ENCODE data around the gene NTN5. TPM values are rescaled to one million over a fixed set of nuclear protein-coding genes. Genes with fewer than 3 reads are reported as not detected.

NTN5 gene
- total RNA-seq, 1 donor from 2014 or later = 1.8 TPM

GRCh38 chr19:48678201-48678600 lies 5.4 kb upstream of the NTN5 start:
- no peak overlapping the region for H3K27ac Mint-ChIP-seq (ENCODE audit: unreplicated experiment)
- H3K27me3 Mint-ChIP-seq (ENCODE audit: unreplicated experiment) = peaks cover 1% of the 10 kb centered on the region
- TF ChIP-seq CTCF (IDR thresholded peaks at IDR 0.05; ENCODE audit: partially characterized antibody, unreplicated experiment) = no peak
- H3K4me3 Mint-ChIP-seq (ENCODE audit: unreplicated experiment) = no peak overlapping the region
- H3K4me1 Mint-ChIP-seq (ENCODE audit: low read depth, unreplicated experiment) = peaks cover 4% of the 10 kb centered on the region
- no peaks in the 10 kb centered on the region for H3K36me3 Mint-ChIP-seq (ENCODE audit: unreplicated experiment)
- DNase-seq = no peak
- no peaks in the 10 kb centered on the region for H3K9me3 Mint-ChIP-seq (ENCODE audit: unreplicated experiment)

DNA sequence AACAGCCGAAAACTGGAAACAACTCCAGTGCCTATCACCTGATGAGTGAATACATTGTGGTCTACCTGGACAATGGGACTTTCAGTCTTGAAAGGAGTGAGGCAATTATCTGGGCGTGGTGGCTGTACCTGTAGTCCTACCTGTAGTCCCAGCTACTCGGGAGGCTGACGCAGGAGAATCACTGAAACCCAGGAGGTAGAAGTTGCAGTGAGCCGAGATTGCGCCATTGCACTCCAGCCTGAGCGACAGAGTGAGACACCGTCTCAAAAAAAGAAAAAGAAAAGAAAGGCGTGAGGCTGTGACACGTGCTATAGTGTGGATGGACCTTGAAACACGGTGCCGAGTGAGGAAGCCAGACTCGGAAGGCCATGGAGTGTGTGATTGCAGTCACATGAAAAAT lies 4.1 kb upstream of the NTN5 start:
- peaks cover 4% of the 10 kb centered on the region for H3K4me1 Mint-ChIP-seq (ENCODE audit: low read depth, unreplicated experiment)
- TF ChIP-seq CTCF (IDR thresholded peaks at IDR 0.05; ENCODE audit: partially characterized antibody, unreplicated experiment) = no peak
- no peak for DNase-seq
- no peak overlapping the region for H3K27ac Mint-ChIP-seq (ENCODE audit: unreplicated experiment)
- H3K27me3 Mint-ChIP-seq (ENCODE audit: unreplicated experiment) = peaks cover 1% of the 10 kb centered on the region
- no peaks in the 10 kb centered on the region for H3K36me3 Mint-ChIP-seq (ENCODE audit: unreplicated experiment)
- no peak overlapping the region for H3K4me3 Mint-ChIP-seq (ENCODE audit: unreplicated experiment)
- no peaks in the 10 kb centered on the region for H3K9me3 Mint-ChIP-seq (ENCODE audit: unreplicated experiment)

GRCh38 chr19:48676487-48676886 lies 3.7 kb upstream of the NTN5 start:
- no peak for TF ChIP-seq CTCF (IDR thresholded peaks at IDR 0.05; ENCODE audit: partially characterized antibody, unreplicated experiment)
- Mint-ChIP-seq H3K36me3 (ENCODE audit: unreplicated experiment) (no peaks in the 10 kb centered on the region), H3K4me3 (ENCODE audit: unreplicated experiment) (no peak overlapping the region)

GRCh38 chr19:48674921-48675824 lies 2.4 kb upstream of the NTN5 start:
- peaks cover 1% of the 10 kb centered on the region for H3K27me3 Mint-ChIP-seq (ENCODE audit: unreplicated experiment)
- H3K27ac Mint-ChIP-seq (ENCODE audit: unreplicated experiment) = no peak overlapping the region
- no peak overlapping the region for H3K4me3 Mint-ChIP-seq (ENCODE audit: unreplicated experiment)
- TF ChIP-seq CTCF (IDR thresholded peaks at IDR 0.05; ENCODE audit: partially characterized antibody, unreplicated experiment) = peak; percentile 81
- no peaks in the 10 kb centered on the region for H3K36me3 Mint-ChIP-seq (ENCODE audit: unreplicated experiment)
- peaks cover 9% of the 10 kb centered on the region for H3K4me1 Mint-ChIP-seq (ENCODE audit: low read depth, unreplicated experiment)
- H3K9me3 Mint-ChIP-seq (ENCODE audit: unreplicated experiment) = no peaks in the 10 kb centered on the region
- DNase-seq = peak; percentile 83

More at GRCh38 chr19:48676487-48676886, 3.7 kb upstream of the NTN5 start:
- no peak for DNase-seq
- H3K9me3 Mint-ChIP-seq (ENCODE audit: unreplicated experiment) = no peaks in the 10 kb centered on the region
- H3K27ac Mint-ChIP-seq (ENCODE audit: unreplicated experiment) = no peak overlapping the region
- peaks cover 1% of the 10 kb centered on the region for H3K27me3 Mint-ChIP-seq (ENCODE audit: unreplicated experiment)
- H3K4me1 Mint-ChIP-seq (ENCODE audit: low read depth, unreplicated experiment) = peaks cover 4% of the 10 kb centered on the region

GRCh38 chr19:48674216-48674809 lies 1.5 kb upstream of the NTN5 start:
- no peak for TF ChIP-seq CTCF (IDR thresholded peaks at IDR 0.05; ENCODE audit: partially characterized antibody, unreplicated experiment)
- H3K36me3 Mint-ChIP-seq (ENCODE audit: unreplicated experiment) = no peaks in the 10 kb centered on the region
- no peak for DNase-seq
- H3K4me1 Mint-ChIP-seq (ENCODE audit: low read depth, unreplicated experiment) = peaks cover 9% of the 10 kb centered on the region
- peaks cover 3% of the 10 kb centered on the region for H3K27me3 Mint-ChIP-seq (ENCODE audit: unreplicated experiment)
- H3K9me3 Mint-ChIP-seq (ENCODE audit: unreplicated experiment) = peaks cover 3% of the 10 kb centered on the region
- H3K27ac Mint-ChIP-seq (ENCODE audit: unreplicated experiment) = no peak overlapping the region
- no peak overlapping the region for H3K4me3 Mint-ChIP-seq (ENCODE audit: unreplicated experiment)

Measured in glutamatergic neuron (in vitro differentiated cells).